ENCODE results near the gene CD69. TPM values are rescaled to one million over a fixed set of nuclear protein-coding genes. Genes with fewer than 3 reads are reported as not detected.

The CD69 gene
- total and polyA plus RNA-seq, 12 donors, result 0.17 to 6.2 (median 0.50) TPM; not detected in 2

GRCh38 chr12:9735601-9736000 lies 25.1 kb downstream of the CD69 start:
- H3K36me3 ChIP-seq, result no peaks in the 10 kb centered on the region
- intact Hi-C loops (cut with DNase I), result no loop called here
- H3K4me3 ChIP-seq, result no peak overlapping the region
- DNase-seq (no peak), ATAC-seq (no peak)
- peaks cover 0 to 38% (median 15%) of the 10 kb centered on the region in 9 donors for H3K4me1 ChIP-seq
- no peaks in the 10 kb centered on the region for H3K27me3 ChIP-seq
- no peak for TF ChIP-seq CTCF (IDR thresholded peaks at IDR 0.05)
- WGBS, 2 donors, result 89 to 90% methylated on average over 3 of the region's 3 CpGs
- H3K9me3 ChIP-seq, result no peaks in the 10 kb centered on the region
- no peak overlapping the region for H3K27ac ChIP-seq

GRCh38 chr12:9732921-9733461 lies 27.7 kb downstream of the CD69 start, which contains the start of gene CLECL1:
CLECL1 (minus strand) TSS chr12:9733097.
- TF ChIP-seq CTCF (IDR thresholded peaks at IDR 0.05), result no peak
- Histone ChIP-seq H3K9me3 (no peaks in the 10 kb centered on the region), H3K4me3 (peak within 1 kb of the TSS in 1 of 10 donors; percentile 46), H3K36me3 (no peaks in the 10 kb centered on the region), H3K4me1 (peaks cover 0 to 38% (median 10%) of the 10 kb centered on the region in 9 donors), H3K27ac (peak within 1 kb of the TSS in 1 of 10 donors; percentile 88), H3K27me3 (no peaks in the 10 kb centered on the region)
- 76 to 93% methylated on average over 8 of the region's 8 CpGs for WGBS, 2 donors
- ATAC-seq (no peak), DNase-seq (no peak)
- intact Hi-C loops (cut with DNase I), result no loop called here

DNA sequence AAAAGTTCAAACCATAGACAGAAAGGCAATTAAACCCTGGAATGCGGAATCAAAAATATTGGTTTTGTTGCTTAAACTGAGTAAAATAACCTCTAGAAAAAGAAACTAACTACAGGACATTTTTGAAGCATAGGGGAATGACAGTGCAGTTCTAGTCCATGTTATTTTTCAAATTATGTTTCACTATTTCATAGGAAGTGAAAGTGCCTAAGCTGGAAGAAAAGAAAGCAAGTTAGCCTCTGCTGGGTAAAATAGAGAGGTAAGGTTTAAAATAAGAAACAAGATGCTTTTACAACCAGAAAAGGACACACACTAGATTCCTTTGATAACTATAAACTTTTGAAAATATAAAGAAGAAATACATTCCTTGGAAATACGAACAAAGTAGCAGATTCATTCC lies 28.9 kb downstream of the CD69 start:
- DNase-seq, result no peak
- WGBS, 2 donors, result 86 to 91% methylated on average over 2 of the region's 2 CpGs
- ATAC-seq, result no peak
- Histone ChIP-seq H3K27me3 (no peaks in the 10 kb centered on the region), H3K4me1 (peaks cover 0 to 26% (median 5%) of the 10 kb centered on the region in 9 donors), H3K36me3 (no peaks in the 10 kb centered on the region), H3K27ac (peak overlapping the region in 1 of 10 donors; percentile 88), H3K9me3 (no peaks in the 10 kb centered on the region), H3K4me3 (peak overlapping the region in 1 of 10 donors; percentile 46)
- TF ChIP-seq CTCF (IDR thresholded peaks at IDR 0.05), result no peak
- intact Hi-C loops (cut with DNase I), result no loop called here

DNA sequence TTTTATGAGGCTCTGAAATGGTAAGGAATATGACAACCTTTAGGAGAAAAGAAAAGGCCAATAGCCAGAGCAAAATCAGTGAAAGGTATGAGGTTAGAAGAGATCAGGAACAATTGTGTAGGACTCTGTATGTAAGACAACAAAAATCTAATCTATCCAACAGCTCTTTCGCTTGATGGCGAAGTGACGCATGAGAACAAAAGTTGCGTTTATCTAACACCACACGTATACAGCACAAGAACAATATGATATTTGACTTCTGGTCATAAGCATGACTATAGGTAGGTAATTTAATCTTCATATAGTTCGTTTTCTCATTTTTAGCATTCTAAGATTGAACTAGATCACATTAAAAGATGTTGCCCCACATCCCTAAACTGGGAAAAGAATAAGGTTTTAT lies 29.3 kb downstream of the CD69 start:
- DNase-seq, result no peak
- ATAC-seq, result no peak
- Histone ChIP-seq H3K36me3 (no peaks in the 10 kb centered on the region), H3K9me3 (no peaks in the 10 kb centered on the region), H3K4me3 (peak overlapping the region in 1 of 10 donors; percentile 46), H3K27me3 (no peaks in the 10 kb centered on the region), H3K27ac (peak overlapping the region in 2 of 10 donors; percentile 6 to 88), H3K4me1 (peaks cover 0 to 22% (median 1%) of the 10 kb centered on the region in 9 donors)
- 75 to 76% methylated on average over 6 of the region's 6 CpGs for WGBS, 2 donors
- intact Hi-C loops (cut with DNase I), result no loop called here
- no peak for TF ChIP-seq CTCF (IDR thresholded peaks at IDR 0.05)

Data from heart right ventricle (tissue), 16 donors.